ENCODE results near the gene LGALS8.

DNA sequence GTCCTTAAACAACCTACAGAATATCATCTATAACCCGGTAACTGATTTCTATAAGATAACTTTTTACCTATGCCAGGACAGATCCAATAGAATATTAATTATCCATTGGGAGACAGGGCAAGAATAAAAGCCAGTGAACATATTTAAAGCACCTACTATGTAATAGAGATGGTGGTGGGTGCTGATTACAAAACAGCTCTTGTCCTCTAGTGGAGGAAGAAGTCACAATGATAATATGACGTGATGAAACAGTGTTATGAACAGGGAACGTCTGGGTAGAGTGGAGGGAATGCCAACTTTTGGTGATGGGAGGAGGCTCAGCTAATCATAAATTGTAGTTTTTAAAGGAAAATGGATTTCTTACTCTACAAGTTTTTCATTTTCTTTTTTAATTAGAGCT is 2.3 kb downstream of the LGALS8 start:
- TF ChIP-seq, protein P1, sequence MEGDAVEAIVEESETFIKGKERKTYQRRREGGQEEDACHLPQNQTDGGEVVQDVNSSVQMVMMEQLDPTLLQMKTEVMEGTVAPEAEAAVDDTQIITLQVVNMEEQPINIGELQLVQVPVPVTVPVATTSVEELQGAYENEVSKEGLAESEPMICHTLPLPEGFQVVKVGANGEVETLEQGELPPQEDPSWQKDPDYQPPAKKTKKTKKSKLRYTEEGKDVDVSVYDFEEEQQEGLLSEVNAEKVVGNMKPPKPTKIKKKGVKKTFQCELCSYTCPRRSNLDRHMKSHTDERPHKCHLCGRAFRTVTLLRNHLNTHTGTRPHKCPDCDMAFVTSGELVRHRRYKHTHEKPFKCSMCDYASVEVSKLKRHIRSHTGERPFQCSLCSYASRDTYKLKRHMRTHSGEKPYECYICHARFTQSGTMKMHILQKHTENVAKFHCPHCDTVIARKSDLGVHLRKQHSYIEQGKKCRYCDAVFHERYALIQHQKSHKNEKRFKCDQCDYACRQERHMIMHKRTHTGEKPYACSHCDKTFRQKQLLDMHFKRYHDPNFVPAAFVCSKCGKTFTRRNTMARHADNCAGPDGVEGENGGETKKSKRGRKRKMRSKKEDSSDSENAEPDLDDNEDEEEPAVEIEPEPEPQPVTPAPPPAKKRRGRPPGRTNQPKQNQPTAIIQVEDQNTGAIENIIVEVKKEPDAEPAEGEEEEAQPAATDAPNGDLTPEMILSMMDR (IDR thresholded peaks at IDR 0.05; ENCODE audit: insufficient read depth, low read length): no peak
- no peak for TF ChIP-seq GABPA (IDR thresholded peaks at IDR 0.05; ENCODE audit: low read depth)
- no peak for TF ChIP-seq SPI1 (IDR thresholded peaks at IDR 0.05; ENCODE audit: borderline replicate concordance, low read depth)
- TF ChIP-seq POLR2AphosphoS5 (IDR thresholded peaks at IDR 0.05; ENCODE audit: low read depth): no peak
- TF ChIP-seq, protein P2, sequence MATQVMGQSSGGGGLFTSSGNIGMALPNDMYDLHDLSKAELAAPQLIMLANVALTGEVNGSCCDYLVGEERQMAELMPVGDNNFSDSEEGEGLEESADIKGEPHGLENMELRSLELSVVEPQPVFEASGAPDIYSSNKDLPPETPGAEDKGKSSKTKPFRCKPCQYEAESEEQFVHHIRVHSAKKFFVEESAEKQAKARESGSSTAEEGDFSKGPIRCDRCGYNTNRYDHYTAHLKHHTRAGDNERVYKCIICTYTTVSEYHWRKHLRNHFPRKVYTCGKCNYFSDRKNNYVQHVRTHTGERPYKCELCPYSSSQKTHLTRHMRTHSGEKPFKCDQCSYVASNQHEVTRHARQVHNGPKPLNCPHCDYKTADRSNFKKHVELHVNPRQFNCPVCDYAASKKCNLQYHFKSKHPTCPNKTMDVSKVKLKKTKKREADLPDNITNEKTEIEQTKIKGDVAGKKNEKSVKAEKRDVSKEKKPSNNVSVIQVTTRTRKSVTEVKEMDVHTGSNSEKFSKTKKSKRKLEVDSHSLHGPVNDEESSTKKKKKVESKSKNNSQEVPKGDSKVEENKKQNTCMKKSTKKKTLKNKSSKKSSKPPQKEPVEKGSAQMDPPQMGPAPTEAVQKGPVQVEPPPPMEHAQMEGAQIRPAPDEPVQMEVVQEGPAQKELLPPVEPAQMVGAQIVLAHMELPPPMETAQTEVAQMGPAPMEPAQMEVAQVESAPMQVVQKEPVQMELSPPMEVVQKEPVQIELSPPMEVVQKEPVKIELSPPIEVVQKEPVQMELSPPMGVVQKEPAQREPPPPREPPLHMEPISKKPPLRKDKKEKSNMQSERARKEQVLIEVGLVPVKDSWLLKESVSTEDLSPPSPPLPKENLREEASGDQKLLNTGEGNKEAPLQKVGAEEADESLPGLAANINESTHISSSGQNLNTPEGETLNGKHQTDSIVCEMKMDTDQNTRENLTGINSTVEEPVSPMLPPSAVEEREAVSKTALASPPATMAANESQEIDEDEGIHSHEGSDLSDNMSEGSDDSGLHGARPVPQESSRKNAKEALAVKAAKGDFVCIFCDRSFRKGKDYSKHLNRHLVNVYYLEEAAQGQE (IDR thresholded peaks at IDR 0.05; ENCODE audit: insufficient replicate concordance, low read depth): no peak

All from HL-60 (cell line).